Activated effector memory CD4-positive, alpha-beta T cell treated with anti-CD3 and anti-CD28 coated beads, Interleukin-2, amount 50 U/mL, for 16 hours (primary cell): ENCODE measurements around the gene MOB3A.
"Not testable (repeated sequence)": the region's sequence is repeated elsewhere in the genome, so short reads cannot be mapped to it uniquely, and the experiment has no call there.

ENCODE experiments used
- DNase-seq: peaks from one replicate; pipeline ENCODE4 v3.0.0-alpha.2; 2020

Gene MOB3A

GRCh38 chr19:2042485-2043250, 53.5 kb downstream of the MOB3A start:
- peak; percentile 71 for DNase-seq

- DNase-seq = peak; percentile 100
These were observed 54.2 kb downstream of the MOB3A start for GRCh38 chr19:2041683-2042484.

GRCh38 chr19:2041433-2041682, 54.8 kb downstream of the MOB3A start:
- DNase-seq = no peak

- no peak for DNase-seq
These were observed 55.3 kb downstream of the MOB3A start for GRCh38 chr19:2040647-2041432.

GRCh38 chr19:2039959-2040646, 56.0 kb downstream of the MOB3A start:
- DNase-seq = no peak

- no peak for DNase-seq
These were observed 56.8 kb downstream of the MOB3A start for GRCh38 chr19:2039089-2039958.

GRCh38 chr19:2038284-2039088, 57.6 kb downstream of the MOB3A start:
- DNase-seq = no peak

- DNase-seq = no peak
These were observed 58.4 kb downstream of the MOB3A start for GRCh38 chr19:2037651-2038255.

- DNase-seq = no peak
These were observed 59.7 kb downstream of the MOB3A start for GRCh38 chr19:2036424-2036823.

GRCh38 chr19:2035590-2035991, 60.5 kb downstream of the MOB3A start:
- no peak for DNase-seq

- peak; percentile 86 for DNase-seq
These were observed 61.2 kb downstream of the MOB3A start for GRCh38 chr19:2034729-2035589.

- not testable (repeated sequence) for DNase-seq
These were observed 61.9 kb downstream of the MOB3A start for GRCh38 chr19:2034253-2034652.

GRCh38 chr19:2033825-2034159, 62.3 kb downstream of the MOB3A start:
- DNase-seq = no peak

GRCh38 chr19:2033115-2033824, 62.9 kb downstream of the MOB3A start:
- no peak for DNase-seq

GRCh38 chr19:2032296-2032941, 63.7 kb downstream of the MOB3A start:
- peak; percentile 83 for DNase-seq

- no peak for DNase-seq
These were observed 68.8 kb downstream of the MOB3A start for GRCh38 chr19:2027361-2027760.

- DNase-seq = no peak
These were observed 69.4 kb downstream of the MOB3A start for GRCh38 chr19:2026770-2027169.

- DNase-seq = no peak
These were observed 73.8 kb downstream of the MOB3A start for GRCh38 chr19:2022289-2022688.
